GM21619 (cell line): ENCODE measurements around the gene PLEKHA7.
"Not testable (repeated sequence)": the region's sequence is repeated elsewhere in the genome, so short reads cannot be mapped to it uniquely, and the experiment has no call there.

Experiments
- ATAC-seq: cut with Tn5 transposase; IDR thresholded peaks from one replicate; pipeline ENCODE4 v1.9.1; 2021; ENCODE audit not compliant: unreplicated experiment

PLEKHA7 gene

DNA sequence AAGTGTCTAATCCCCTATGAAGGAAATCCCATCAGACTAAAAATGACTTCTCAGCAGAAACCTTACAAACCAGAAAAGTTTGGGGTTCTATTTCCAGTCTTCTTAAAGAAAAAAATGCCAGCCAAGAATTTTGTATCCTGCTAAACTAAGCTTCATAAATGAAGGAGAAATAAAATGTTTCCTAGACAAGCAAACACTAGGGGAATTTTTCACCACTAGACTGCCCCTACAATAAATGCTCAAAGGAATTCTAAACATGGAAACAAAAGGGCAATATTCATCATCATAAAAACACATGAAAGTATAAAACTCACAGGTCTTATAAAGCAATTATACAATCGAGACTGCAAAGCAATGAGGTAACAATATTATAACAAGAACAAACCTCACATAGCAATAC is 124.3 kb downstream of the PLEKHA7 start:
- no peak for ATAC-seq

DNA sequence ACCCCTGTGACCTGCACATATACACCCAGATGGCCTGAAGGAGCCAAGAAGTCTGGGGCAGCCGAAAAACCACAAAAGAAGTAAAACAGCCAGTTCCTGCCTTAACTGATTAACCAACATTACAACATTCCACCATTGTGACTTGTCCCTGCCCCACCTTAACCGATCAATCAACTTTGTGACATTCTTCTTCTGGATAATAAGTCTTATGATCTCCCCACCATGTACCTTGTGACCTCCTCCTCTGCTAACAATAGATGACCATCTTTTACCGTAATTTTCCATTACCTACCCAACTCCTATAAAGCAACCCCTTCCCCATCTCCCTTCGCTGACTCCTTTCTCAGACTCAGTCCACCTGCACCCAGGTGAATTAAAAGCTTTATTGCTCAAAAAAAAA is 125.2 kb downstream of the PLEKHA7 start:
- ATAC-seq = not testable (repeated sequence)

DNA sequence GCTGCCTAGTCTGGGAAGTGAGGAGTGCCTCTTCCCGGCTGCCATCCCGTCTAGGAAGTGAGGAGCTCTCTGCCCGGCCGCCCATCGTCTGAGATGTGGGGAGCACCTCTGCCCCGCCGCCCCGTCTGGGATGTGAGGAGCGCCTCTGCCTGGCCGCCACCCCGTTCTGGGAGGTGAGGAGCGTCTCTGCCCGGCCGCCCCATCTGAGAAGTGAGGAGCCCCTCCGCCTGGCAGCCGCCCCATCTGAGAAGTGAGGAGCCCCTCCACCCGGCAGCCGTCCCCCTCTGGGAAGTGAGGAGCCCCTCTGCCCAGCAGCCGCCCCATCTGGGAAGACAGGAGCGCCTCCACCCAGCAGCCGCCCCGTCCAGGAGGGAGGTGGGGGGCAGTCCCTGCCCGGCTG is 126.3 kb downstream of the PLEKHA7 start:
- not testable (repeated sequence) for ATAC-seq

DNA sequence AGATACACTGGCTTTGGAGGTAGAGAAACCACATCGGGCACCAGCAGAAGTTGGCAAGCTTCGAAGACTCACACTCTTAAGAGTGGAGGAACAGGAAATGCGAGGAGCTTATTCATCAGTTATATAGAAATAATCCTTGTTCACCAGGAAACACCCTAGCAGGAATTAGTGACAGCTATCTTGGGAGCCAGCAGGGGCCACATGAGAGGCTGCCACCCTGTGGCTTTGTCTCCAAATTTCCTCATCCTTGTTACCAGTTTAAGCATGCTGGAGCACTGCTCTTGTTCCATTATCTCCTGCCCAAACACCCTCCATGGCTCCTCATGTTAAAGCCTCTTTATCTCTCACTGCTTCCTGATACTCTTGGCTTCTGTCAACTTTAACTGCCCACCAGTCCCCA is 131.0 kb downstream of the PLEKHA7 start:
- ATAC-seq = no peak

DNA sequence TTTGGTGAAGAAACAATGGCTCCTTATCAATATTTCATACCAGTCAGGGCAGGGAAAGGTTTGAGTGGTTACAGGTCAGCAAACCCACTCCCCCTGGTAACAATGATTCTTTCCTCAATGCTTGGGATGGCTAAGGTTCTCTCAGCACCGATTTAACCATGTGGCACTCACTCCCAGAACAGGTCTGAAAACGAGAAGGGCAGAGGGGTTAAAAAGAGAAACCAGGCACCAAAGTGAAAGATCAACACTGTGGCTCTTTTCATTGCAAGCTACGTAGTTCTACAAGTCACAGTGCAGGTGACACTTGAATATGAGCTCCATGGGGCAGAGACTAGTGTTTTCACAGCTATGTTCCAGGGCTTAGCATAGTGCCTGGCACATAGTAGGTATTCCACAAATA is 132.4 kb downstream of the PLEKHA7 start:
- ATAC-seq = no peak

DNA sequence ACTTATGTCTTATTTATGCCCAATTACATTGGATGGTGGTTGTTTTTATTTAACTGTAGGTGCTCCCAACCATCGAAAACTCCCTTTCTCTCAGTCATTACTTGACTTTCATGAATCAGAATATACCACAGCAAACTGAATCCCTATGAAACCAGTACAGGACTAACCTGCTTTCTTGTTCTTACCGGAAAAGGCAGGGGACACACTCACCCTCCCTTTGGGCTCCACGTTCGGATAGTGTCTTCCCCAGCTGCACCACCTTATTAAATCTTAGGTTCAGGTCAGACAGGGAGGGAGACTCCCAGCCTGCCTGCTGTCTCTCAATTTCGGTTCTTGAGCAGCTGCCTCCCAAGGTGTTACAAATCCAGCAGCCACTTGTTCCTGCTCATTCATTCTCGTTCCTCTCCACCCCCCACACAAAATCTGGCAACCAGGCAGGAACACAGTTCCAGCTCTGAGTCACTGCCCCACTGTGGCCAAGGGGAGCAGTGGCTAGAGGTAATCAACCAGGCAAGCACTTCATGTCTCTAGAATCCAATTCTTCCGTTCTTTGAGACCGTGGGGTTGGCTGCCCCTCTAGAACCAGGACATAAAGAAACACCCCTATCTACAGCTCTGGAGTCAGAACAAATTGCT is 133.0 kb downstream of the PLEKHA7 start:
- no peak for ATAC-seq

DNA sequence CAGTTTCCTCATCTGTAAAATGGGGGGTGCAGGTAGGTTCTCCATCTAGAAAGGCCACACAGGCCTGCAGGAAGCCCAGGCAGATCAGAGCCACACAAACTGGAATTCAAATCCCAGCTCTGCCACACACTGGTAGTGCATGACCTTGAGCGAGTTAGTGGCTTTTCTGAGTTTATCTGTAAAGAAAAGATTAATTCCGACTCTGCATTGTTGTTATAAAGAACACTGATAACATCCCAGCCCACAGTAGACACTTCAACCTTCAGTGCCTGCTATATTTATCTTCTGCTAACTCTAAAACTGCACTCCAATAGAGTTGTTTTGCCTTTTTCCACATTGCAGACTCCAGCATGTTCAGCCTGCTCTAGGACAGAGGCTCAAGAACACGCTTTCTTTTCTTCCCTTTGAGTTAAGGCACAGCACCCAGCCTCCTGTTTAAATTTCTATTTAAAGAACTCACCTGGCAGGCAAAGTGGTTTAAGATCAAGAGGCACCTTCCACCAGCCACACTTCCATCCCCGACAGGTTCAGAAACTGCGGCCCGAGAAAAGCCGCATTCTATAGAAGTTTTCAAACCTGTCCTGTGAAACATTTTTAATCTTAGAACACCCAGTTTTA is 133.9 kb downstream of the PLEKHA7 start:
- no peak for ATAC-seq

DNA sequence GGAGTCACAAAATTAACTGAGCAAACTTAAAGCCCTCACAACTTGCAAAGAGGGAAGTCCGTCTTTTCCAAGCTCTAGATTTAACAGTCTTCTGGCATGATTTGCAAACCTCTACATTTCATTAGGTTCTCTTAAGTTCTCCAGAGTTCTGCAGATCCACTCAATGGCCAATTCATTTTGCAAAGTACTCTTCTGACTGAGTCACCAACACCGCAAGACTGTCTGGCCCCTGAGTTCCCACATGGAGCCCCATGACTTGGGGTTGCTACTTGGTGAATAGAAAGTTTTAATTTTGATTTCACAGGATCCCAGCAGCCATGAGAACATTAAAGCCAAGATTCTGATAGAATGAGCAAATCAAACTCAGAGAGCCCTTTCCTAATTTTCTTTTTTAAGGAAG is 134.5 kb downstream of the PLEKHA7 start:
- ATAC-seq = no peak

DNA sequence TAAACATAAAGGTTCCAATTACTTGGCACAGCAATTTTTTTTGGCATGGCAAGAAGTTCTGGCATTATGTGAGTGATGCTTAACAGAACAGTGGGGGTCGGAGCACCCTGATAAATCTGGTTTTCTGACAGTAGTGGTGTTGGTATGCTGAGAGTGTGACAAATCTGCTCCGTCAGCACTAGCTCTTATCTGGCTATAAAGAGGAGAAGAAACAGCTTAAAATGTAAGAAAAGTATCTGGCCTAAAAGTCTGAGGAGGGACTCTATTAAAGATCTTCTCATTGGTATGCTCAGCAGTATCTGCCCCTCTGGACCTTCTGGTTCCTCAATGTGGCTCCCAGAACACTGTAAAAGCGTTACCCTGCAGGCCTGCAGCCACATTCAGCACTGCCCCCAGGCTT is 137.4 kb downstream of the PLEKHA7 start:
- ATAC-seq = no peak

DNA sequence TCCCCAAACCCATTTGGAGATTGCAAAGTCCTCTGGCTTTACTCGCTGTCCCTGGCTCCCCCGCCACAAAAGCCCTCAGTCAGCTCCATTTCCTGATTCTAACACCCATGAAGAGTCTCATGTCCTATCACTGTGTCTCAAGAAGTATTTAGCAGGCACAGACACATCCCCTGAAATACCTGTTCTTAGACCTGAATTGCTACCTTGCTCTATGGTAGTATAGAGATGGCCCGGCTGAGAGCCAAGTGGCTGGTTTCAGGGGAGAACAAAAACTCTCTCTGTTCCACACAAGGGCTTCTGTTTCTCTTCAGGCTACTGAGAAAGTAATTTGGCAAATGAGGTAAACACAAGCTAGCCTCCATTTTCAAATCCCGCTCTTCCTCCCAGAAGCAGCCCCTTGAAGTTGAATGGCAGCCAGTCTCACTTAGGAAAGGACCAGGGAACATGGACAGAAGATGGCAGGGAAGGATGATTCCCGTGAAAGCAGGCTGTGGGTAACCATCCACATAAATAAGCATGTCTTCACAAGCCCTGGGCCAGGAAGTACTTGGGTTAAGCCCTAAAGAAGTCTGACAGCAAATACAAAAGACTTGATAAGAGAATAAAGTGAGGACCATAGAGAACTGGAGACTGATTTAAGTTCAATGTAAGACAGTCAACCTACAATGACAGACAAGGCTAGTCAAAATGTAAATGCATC is 138.0 kb downstream of the PLEKHA7 start:
- ATAC-seq = no peak

DNA sequence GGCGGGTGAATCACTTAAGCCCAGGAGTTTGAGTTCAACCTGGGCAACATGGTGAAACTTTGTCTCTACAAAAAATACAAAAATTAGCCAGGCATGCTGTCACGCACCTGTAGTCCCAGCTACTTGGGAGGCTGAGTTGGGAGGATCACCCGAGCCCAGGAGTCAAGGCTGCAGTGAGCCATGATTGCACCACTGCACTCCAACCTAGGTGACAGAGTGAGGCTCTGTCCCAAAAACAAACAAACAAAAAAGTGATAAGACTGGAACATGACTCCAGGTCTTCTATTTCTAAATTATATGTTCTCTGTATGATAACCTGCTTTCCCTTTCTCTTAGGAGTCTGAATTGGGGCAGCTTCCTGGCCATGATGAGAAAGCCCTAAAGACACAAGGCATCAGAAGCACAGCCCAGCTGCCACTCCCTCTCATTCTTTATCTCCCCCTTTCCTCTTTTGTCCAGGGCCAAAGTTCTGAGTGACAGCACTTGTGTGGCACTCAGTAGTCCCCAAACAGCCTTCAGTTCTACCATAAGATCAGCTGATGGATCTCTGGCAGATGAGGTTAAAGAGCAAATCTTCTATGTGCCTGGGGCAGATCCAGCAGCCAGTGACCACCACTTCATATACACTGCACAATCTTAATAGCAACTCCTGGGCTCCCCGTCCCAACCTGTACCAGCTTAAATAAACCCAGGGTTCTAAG is 139.8 kb downstream of the PLEKHA7 start:
- ATAC-seq = no peak

DNA sequence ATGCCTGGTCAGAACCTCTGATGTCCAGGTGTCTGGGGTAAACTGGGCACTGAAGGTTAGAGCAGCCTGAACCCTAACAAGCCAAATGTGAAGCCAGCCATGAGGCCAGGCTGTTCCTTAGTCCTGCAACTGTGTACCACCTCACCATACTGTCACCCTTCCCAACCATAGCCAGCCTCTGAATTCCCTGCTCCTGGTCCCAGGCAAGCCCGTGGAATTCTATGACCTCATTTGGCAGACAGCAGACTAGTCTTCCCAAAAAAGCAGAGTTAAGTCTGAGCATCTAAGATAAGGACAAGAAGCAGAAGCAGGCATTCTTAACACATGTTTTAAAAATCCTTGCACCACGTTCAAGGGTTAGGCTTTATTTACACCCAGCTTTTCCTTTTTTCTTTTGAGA is 140.9 kb downstream of the PLEKHA7 start:
- no peak for ATAC-seq

DNA sequence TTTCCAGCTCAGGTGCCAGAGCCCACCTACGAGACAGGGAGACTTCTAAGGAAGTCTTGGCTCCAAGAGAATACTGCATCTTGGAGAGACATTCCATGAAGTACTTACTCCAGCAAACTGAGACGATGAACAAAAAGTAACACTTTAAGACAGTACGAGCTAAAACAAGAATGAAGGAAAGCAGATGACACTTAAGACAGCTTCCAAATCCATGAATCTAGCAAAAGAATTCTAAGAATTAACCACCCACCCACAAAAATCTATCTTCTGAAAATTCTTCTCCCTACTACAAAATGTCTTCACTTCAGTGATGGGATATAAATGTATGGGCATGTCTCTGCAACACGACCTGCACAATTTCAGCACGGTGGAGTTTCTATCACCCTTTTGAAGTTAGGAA is 142.8 kb downstream of the PLEKHA7 start:
- no peak for ATAC-seq

DNA sequence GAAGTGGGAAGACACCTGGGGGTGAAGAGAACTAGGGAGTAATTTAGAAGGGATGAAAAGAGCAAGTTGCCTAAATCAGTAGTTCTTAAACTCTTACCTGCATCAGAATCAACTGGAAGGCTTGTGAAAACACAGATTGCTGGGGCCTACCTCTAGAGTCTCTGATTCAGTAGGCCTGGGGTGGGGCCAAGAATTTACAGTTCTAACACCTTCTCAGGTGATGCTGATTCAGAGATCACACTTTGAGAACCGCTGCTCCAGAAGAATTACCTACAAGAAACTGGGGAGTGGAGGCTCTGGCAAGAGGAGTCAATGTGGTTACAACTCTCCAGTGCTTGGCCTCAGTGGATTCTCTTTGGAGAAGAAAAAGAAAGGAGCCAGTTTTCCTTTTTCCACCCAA is 147.1 kb downstream of the PLEKHA7 start:
- ATAC-seq = no peak

DNA sequence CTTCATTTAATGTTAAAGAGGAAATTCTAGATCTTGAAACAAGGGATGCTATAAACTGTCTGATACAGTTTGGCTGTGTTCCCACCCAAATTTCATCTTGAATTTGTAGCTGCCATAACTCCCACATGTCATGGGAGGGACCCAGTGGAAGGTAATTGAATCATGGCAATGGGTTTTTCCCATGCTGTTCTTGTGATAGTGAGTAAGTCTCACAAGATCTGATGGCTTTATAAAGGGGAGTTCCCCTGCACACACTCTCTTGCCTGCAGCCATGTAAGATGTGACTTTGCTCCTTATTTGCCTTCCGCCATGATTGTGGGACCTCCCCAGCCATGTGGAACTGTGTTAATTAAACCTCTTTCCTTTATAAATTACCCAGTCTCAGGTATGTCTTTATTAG is 149.8 kb downstream of the PLEKHA7 start:
- not testable (repeated sequence) for ATAC-seq

DNA sequence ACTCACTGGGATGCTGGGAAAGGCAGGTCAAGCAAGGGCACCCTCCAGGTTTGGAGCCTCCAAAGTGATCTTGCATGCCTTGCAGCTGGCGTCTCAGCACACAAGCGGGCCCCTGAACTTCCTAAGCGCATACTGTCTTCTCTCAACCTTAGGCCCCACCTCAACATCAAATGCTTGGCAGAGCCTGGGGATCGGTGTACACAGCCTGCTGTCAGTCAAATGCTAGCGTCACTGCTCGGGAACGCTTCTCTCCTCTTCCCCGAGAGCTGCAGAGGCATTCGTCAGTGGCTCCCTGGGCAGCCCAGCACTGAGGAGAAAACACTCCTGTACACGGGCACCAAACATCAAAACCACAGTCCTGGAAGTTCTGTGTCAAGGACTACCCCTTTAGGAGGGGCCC is 150.8 kb downstream of the PLEKHA7 start:
- ATAC-seq = no peak

DNA sequence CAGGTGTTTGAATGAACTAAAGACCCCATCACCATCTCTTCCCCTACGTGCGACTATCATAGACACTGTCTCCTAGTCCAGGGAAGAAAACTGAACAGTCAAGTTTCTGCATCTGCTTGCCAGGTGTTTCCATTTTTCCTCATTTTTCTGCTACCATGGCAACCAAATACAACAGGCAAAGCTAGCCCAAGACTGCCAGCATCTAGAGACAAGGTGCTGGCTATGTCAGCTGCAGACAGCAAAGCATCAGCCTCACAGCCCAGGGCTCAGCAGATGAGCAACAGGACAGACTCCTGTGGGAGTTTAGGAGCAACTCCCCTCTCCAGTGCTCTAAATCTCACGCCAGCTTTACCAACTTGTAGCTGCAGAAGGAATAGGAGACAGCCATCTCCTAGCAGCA is 151.5 kb downstream of the PLEKHA7 start:
- ATAC-seq = no peak

DNA sequence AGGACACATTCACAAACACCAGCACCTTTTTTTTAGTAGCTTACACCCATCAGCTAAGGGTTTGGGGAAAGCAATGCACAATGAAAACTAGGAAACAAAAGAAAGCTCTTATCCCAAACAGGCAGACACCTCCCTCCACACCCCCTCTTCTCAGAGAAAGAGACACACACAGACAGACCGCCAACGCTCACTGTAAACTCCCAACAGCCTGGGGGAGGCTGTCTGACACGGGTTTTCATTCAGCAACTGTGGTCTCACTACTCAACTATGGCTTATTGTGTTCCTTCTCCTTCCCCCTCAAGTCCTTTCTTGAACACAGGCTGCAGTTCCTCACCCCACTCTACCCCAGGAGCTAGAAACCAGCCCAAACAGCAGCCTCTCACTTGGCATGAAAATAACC is 152.4 kb downstream of the PLEKHA7 start:
- no peak for ATAC-seq

DNA sequence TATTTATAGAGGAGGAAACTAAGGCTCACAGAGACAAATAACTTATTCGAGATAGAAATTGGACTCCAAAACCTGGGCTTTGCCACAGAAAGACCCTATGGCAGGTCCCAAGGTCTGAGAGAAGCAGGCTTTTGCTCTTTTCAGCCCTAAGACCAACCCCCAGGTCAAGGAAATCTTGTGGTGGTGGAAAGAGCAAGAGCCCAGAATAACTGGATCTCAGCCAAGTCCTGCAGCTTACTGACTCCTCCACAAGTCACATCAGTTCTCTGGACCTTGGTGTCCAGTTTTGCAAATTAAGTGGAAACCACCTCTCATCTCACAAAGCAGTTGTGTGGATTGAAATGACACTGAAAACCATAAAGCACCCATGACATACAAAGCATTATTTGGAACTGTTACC is 153.6 kb downstream of the PLEKHA7 start:
- ATAC-seq = no peak

DNA sequence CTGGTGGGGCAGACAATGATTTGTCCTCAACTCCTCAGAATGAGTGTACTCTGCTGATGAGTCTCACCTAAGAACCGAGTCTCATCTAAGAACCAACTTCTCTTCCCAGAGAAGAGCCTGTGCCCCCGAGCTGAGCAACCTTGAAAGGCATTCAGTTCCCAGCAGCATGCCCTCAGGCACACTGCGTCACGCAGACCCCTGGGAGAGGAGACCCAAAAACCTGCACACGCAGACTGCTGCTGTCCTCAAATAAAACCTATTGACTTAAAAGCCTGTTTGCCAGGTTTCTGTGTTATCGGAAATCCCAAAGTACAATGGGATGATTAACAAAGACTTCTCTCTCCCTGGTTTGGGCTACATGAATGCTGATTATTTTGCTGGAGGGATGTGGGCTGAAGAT is 154.6 kb downstream of the PLEKHA7 start:
- no peak for ATAC-seq

DNA sequence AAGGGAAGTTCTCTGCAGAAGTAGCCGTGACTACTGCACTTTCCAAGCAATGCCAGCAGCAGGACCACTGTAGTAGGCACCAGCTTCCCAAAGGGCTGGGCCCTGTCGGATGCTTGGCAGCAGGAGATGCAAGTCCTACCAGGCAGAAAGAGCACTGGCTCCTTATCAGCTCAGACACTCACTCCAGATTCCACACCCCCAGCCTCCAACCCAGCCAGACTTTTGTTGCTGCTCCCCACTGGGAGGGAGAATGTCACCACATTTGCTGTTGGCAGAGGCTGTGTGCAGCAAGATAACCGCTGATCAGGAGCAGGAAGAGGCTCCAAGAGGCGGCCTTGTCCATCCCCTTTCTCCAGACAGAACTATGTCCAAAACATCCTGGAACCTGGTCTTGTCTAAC is 157.0 kb downstream of the PLEKHA7 start:
- ATAC-seq = no peak

DNA sequence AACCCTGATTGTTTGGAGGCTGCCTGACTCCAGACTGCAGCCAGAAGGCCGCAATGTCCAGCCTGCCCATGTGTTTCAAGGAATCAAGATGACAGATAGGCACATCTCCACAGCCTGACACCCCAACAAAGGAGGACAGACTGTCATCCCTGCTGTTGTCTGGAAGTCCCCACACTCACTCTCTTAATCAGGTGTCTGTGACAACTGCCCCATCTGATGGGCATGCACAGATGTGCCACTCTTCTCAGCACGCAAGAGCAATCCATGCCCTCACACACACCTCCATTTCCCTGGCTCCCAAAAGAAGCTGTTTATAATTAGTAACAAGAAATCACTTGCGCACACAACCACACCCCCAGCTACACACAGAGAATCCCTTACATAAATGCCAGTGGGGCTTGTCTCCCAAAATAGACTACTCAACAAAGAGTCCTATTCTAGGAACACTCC is 158.2 kb downstream of the PLEKHA7 start:
- ATAC-seq = no peak
